Measurements from ENCODE around the gene SKIC8.

The SKIC8 gene

GRCh38 chr15:78236491-78236890 lies 62.9 kb downstream of the SKIC8 start:
- in situ Hi-C loops (cut with HindIII; ENCODE audit: low sequenced_read_pairs) = no loop called here
- DNase-seq (ENCODE audit: low read depth, low spot score) = no peak

GRCh38 chr15:78234515-78235040 lies 64.8 kb downstream of the SKIC8 start, which contains the start of gene ACSBG1:
ACSBG1 (minus strand) TSS chr15:78234565; CDS start chr15:78234501, 64 bp downstream.
- TF ChIP-seq CTCF (IDR thresholded peaks at IDR 0.05; ENCODE audit: low read depth, low read length) = no peak
- in situ Hi-C loops (cut with HindIII; ENCODE audit: low sequenced_read_pairs) = no loop called here
- DNase-seq (ENCODE audit: low read depth, low spot score) = no peak
- H3K4me3 ChIP-seq (ENCODE audit: low read depth, low read length) = no peak within 1 kb of the TSS

More at GRCh38 chr15:78236491-78236890, 62.9 kb downstream of the SKIC8 start:
- H3K4me3 ChIP-seq (ENCODE audit: low read depth, low read length) = no peak overlapping the region
- TF ChIP-seq CTCF (IDR thresholded peaks at IDR 0.05; ENCODE audit: low read depth, low read length) = no peak

- H3K4me3 ChIP-seq (ENCODE audit: low read depth, low read length) = no peak overlapping the region
- DNase-seq (ENCODE audit: low read depth, low spot score) = no peak
- in situ Hi-C loops (cut with HindIII; ENCODE audit: low sequenced_read_pairs) = no loop called here
- no peak for TF ChIP-seq CTCF (IDR thresholded peaks at IDR 0.05; ENCODE audit: low read depth, low read length)
Measured at GRCh38 chr15:78233496-78233895, 65.9 kb downstream of the SKIC8 start.
